ENCODE measurements around the gene ZBED2. TPM values are rescaled to one million over a fixed set of nuclear protein-coding genes. Genes with fewer than 3 reads are reported as not detected.
"Not testable (repeated sequence)": the region's sequence is repeated elsewhere in the genome, so short reads cannot be mapped to it uniquely, and the experiment has no call there.

The ZBED2 gene
- total RNA-seq (2014; rRNA removed; shearing (Covaris generic)): not detected in 2 replicates

- no peak for DNase-seq (ENCODE audit: low spot score)
Observed at GRCh38 chr3:111595232-111595631, at the start of gene ZBED2. TSS of gene ZBED2 (minus strand) at chr3:111595346. CDS start at chr3:111594201, 1,145 bp downstream.

GRCh38 chr3:111639316-111639715, 44.2 kb upstream of the ZBED2 start:
- no peak for DNase-seq (ENCODE audit: low spot score)

- no peak for DNase-seq (ENCODE audit: low spot score)
Observed at GRCh38 chr3:111636366-111636885, 41.3 kb upstream of the ZBED2 start.

GRCh38 chr3:111635403-111635802, 40.3 kb upstream of the ZBED2 start:
- no peak for DNase-seq (ENCODE audit: low spot score)

- not testable (repeated sequence) for DNase-seq (ENCODE audit: low spot score)
Observed at GRCh38 chr3:111630638-111631037, 35.5 kb upstream of the ZBED2 start.

GRCh38 chr3:111629018-111629417, 33.9 kb upstream of the ZBED2 start:
- not testable (repeated sequence) for DNase-seq (ENCODE audit: low spot score)

- peak; percentile 26 for DNase-seq (ENCODE audit: low spot score)
Observed at GRCh38 chr3:111627092-111627491, 31.9 kb upstream of the ZBED2 start.

GRCh38 chr3:111621535-111621934, 26.4 kb upstream of the ZBED2 start:
- DNase-seq (ENCODE audit: low spot score): no peak

- DNase-seq (ENCODE audit: low spot score): peak; percentile 57
Observed at GRCh38 chr3:111619833-111620232, 24.7 kb upstream of the ZBED2 start.

GRCh38 chr3:111618945-111619344, 23.8 kb upstream of the ZBED2 start:
- DNase-seq (ENCODE audit: low spot score): no peak

GRCh38 chr3:111617912-111618601, 22.9 kb upstream of the ZBED2 start:
- DNase-seq (ENCODE audit: low spot score): no peak

- DNase-seq (ENCODE audit: low spot score): no peak
Observed at GRCh38 chr3:111617406-111617805, 22.3 kb upstream of the ZBED2 start.

GRCh38 chr3:111616417-111617105, 21.4 kb upstream of the ZBED2 start:
- DNase-seq (ENCODE audit: low spot score): no peak

- no peak for DNase-seq (ENCODE audit: low spot score)
Observed at GRCh38 chr3:111615880-111616279, 20.7 kb upstream of the ZBED2 start.

- no peak for DNase-seq (ENCODE audit: low spot score)
Observed at GRCh38 chr3:111613294-111613693, 18.1 kb upstream of the ZBED2 start.

- no peak for DNase-seq (ENCODE audit: low spot score)
Observed at GRCh38 chr3:111610612-111611054, 15.5 kb upstream of the ZBED2 start.

- DNase-seq (ENCODE audit: low spot score): no peak
Observed at GRCh38 chr3:111610189-111610588, 15.0 kb upstream of the ZBED2 start.

GRCh38 chr3:111609700-111610099, 14.6 kb upstream of the ZBED2 start:
- no peak for DNase-seq (ENCODE audit: low spot score)

GRCh38 chr3:111608383-111608782, 13.2 kb upstream of the ZBED2 start:
- no peak for DNase-seq (ENCODE audit: low spot score)

- DNase-seq (ENCODE audit: low spot score): no peak
Observed at GRCh38 chr3:111607240-111607920, 12.2 kb upstream of the ZBED2 start.

- no peak for DNase-seq (ENCODE audit: low spot score)
Observed at GRCh38 chr3:111605493-111605892, 10.3 kb upstream of the ZBED2 start.

GRCh38 chr3:111605018-111605417, 9.9 kb upstream of the ZBED2 start:
- no peak for DNase-seq (ENCODE audit: low spot score)

Data from H4 (cell line).